ENCODE measurements around the gene PI4KB. TPM values are rescaled to one million over a fixed set of nuclear protein-coding genes. Genes with fewer than 3 reads are reported as not detected.

PI4KB gene
- total and polyA plus RNA-seq, 9 of the 15 experiments (the other 6 are each of a cell fraction or from before 2014, with no cell fraction given) = 3.1 to 65.4 (median 45.1) TPM

- TF ChIP-seq, protein P1, sequence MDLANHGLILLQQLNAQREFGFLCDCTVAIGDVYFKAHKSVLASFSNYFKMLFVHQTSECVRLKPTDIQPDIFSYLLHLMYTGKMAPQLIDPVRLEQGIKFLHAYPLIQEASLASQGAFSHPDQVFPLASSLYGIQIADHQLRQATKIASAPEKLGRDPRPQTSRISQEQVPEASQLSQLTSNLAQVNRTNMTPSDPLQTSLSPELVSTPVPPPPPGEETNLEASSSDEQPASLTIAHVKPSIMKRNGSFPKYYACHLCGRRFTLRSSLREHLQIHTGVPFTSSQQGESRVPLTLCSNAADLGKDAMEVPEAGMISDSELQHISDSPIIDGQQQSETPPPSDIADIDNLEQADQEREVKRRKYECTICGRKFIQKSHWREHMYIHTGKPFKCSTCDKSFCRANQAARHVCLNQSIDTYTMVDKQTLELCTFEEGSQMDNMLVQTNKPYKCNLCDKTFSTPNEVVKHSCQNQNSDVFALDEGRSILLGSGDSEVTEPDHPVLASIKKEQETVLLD (IDR thresholded peaks at IDR 0.05) = 0 out of 2 replicates have a peak, but pooled peaks have one; percentile 62
- TF ChIP-seq, protein P2, sequence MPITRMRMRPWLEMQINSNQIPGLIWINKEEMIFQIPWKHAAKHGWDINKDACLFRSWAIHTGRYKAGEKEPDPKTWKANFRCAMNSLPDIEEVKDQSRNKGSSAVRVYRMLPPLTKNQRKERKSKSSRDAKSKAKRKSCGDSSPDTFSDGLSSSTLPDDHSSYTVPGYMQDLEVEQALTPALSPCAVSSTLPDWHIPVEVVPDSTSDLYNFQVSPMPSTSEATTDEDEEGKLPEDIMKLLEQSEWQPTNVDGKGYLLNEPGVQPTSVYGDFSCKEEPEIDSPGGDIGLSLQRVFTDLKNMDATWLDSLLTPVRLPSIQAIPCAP (CRISPR knock-in tag; IDR thresholded peaks at IDR 0.05; ENCODE audit: borderline replicate concordance) = peak; percentile 49; the same call in 1 of the 2 replicates
- TF ChIP-seq CHD1 (IDR thresholded peaks at IDR 0.05; ENCODE audit: low read length) = peak; percentile 95
- no peak for TF ChIP-seq CUX1 (CRISPR knock-in tag; IDR thresholded peaks at IDR 0.05)
- no peak for TF ChIP-seq NFATC3 (IDR thresholded peaks at IDR 0.05)
- TF ChIP-seq ETV1 (tag; conservative IDR thresholded peaks at IDR 0.05; ENCODE audit: low read depth) = peak; percentile 98
- TF ChIP-seq ATF7 (IDR thresholded peaks at IDR 0.05) = peak; percentile 99
- TF ChIP-seq, protein P3, sequence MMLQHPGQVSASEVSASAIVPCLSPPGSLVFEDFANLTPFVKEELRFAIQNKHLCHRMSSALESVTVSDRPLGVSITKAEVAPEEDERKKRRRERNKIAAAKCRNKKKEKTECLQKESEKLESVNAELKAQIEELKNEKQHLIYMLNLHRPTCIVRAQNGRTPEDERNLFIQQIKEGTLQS (IDR thresholded peaks at IDR 0.05) = peak; percentile 100
- TF ChIP-seq, protein P3 (CRISPR knock-in tag; conservative IDR thresholded peaks at IDR 0.05) = peak; percentile 98
- TF ChIP-seq, protein P4, sequence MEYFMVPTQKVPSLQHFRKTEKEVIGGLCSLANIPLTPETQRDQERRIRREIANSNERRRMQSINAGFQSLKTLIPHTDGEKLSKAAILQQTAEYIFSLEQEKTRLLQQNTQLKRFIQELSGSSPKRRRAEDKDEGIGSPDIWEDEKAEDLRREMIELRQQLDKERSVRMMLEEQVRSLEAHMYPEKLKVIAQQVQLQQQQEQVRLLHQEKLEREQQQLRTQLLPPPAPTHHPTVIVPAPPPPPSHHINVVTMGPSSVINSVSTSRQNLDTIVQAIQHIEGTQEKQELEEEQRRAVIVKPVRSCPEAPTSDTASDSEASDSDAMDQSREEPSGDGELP (CRISPR knock-in tag; IDR thresholded peaks at IDR 0.05; ENCODE audit: borderline replicate concordance) = peak; percentile 78; the same call in 1 of the 2 replicates
- TF ChIP-seq SMARCE1 (IDR thresholded peaks at IDR 0.05) = peak; percentile 62; the same call in 1 of the 2 replicates
- peak; percentile 98 for TF ChIP-seq AFF4 (CRISPR knock-in tag; IDR thresholded peaks at IDR 0.05)
These were observed 45.8 kb downstream of the PI4KB start (continued) for GRCh38 chr1:151281225-151281968.
